Esophagus squamous epithelium (tissue), 4 donors: ENCODE data around the gene SNX24.

Source experiments
- POLR2A ChIP-seq, 4 donors: fragments of 450-650 bp; IDR thresholded peaks; one replicate each; pipeline ENCODE4 v1.6.1; 2017; ENCODE audit warnings: antibody characterized with exemption in 4 of 4, mild to moderate bottlenecking in 4 of 4, moderate library complexity in 3 of 4
- TF ChIP-seq, protein P1 (sequence below), 6 experiments: fragments of 450-650 bp in 4 of 6; fragments of 200-600 bp in 2 of 6; sonication (generic) in 2 of 6; IDR thresholded peaks; one replicate each; pipeline ENCODE4 v1.5.1; 2016 to 2019; ENCODE audit warnings: antibody characterized with exemption in 6 of 6, mild to moderate bottlenecking in 4 of 6, moderate library complexity in 4 of 6

DNA sequence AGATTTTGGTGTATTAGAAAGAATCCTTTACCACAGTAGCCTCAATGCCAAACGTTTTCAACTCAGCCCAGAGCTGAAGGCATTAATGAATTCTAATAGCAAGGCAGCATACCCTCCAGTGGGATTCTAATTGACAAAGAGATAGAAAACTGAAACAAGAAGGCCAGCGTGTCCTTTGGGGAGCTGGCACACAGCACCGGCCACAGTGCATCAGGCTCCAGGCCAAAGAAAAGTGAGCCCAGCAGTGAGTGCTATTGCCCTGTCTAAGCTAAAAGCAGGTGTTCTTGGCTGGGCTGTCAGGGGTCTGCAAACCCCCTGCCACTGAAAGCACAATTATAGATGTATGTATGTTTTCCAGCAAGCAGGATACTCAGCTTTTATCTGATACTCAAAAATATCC, 150.7 kb downstream of the SNX24 start:
- TF ChIP-seq POLR2A (IDR thresholded peaks at IDR 0.05), result no peak
- TF ChIP-seq, protein P1, sequence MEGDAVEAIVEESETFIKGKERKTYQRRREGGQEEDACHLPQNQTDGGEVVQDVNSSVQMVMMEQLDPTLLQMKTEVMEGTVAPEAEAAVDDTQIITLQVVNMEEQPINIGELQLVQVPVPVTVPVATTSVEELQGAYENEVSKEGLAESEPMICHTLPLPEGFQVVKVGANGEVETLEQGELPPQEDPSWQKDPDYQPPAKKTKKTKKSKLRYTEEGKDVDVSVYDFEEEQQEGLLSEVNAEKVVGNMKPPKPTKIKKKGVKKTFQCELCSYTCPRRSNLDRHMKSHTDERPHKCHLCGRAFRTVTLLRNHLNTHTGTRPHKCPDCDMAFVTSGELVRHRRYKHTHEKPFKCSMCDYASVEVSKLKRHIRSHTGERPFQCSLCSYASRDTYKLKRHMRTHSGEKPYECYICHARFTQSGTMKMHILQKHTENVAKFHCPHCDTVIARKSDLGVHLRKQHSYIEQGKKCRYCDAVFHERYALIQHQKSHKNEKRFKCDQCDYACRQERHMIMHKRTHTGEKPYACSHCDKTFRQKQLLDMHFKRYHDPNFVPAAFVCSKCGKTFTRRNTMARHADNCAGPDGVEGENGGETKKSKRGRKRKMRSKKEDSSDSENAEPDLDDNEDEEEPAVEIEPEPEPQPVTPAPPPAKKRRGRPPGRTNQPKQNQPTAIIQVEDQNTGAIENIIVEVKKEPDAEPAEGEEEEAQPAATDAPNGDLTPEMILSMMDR (IDR thresholded peaks at IDR 0.05), result no peak
